ENCODE data around the gene ATP13A3. TPM values are rescaled to one million over a fixed set of nuclear protein-coding genes. Genes with fewer than 3 reads are reported as not detected.

The ATP13A3 gene
- total and polyA plus RNA-seq, 10 of the 15 experiments (the other 5 are each of a cell fraction or from before 2014, with no cell fraction given): 14.0 to 108 (median 69.5) TPM

GRCh38 chr3:194399874-194400411 lies 86.9 kb downstream of the ATP13A3 start (continued):
- TF ChIP-seq RAD51 (IDR thresholded peaks at IDR 0.05): no peak
- TF ChIP-seq SREBF2 (IDR thresholded peaks at IDR 0.05; ENCODE audit: low read length): no peak
- no peak for TF ChIP-seq MEF2B (IDR thresholded peaks at IDR 0.05; ENCODE audit: partially characterized antibody, poor library complexity, severe bottlenecking)
- TF ChIP-seq, protein P1, sequence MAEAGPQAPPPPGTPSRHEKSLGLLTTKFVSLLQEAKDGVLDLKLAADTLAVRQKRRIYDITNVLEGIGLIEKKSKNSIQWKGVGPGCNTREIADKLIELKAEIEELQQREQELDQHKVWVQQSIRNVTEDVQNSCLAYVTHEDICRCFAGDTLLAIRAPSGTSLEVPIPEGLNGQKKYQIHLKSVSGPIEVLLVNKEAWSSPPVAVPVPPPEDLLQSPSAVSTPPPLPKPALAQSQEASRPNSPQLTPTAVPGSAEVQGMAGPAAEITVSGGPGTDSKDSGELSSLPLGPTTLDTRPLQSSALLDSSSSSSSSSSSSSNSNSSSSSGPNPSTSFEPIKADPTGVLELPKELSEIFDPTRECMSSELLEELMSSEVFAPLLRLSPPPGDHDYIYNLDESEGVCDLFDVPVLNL (IDR thresholded peaks at IDR 0.05; ENCODE audit: low read depth, low read length): no peak

DNA sequence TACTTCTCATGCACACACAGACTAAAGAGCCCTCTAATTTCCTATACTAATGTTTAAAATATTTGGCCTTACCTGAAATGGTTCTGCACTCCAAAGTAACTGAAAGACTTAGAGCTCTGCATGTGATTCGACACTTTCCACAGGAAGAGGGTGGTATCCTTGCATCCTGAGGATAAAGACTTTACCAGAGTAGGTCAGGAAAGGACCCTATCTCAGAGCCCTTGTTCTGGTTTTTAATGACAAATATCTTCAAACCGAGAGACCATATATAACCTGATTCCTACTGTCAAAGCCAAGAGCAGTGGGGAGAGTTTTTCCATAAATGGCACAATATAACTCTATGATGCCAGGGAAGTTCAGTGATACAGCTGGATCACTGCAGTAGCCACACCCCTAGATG lies 87.6 kb downstream of the ATP13A3 start, which contains the start of gene GP5:
TSS of gene GP5 (minus strand) at position 101 of the 400 bp plus-strand sequence. CDS start 984 bp downstream, outside the sequence.
- Histone ChIP-seq H2AFZ (ENCODE audit: control insufficient read depth, low read depth, low read length) (no peak within 1 kb of the TSS; the same call in 1 of the 2 replicates), H3K9me3 (replicated peaks; ENCODE audit: control insufficient read depth, insufficient read depth, low read length) (no peaks in the 10 kb centered on the region), H3K79me2 (ENCODE audit: control insufficient read depth, insufficient read depth, low read length) (no peaks in the 10 kb centered on the region), H3K4me3 (no peak within 1 kb of the TSS), H4K20me1 (ENCODE audit: control insufficient read depth, insufficient read depth) (no peaks in the 10 kb centered on the region; the same call in 1 of the 2 replicates), H3K9ac (ENCODE audit: control insufficient read depth, insufficient read depth, low read length) (no peak within 1 kb of the TSS), H3K36me3 (ENCODE audit: control insufficient read depth in 2 of 2, insufficient read depth in 2 of 2, low read length in 1 of 2) (no peaks in the 10 kb centered on the region), H3K4me1 (ENCODE audit: control insufficient read depth, insufficient read depth, low read length) (peaks cover 7% of the 10 kb centered on the region), H3K27ac (ENCODE audit: control insufficient read depth, insufficient read depth) (no peak within 1 kb of the TSS), H3K4me2 (ENCODE audit: control insufficient read depth, insufficient read depth) (peak within 1 kb of the TSS; percentile 82), H3K27me3 (replicated peaks in 1 of 2; ENCODE audit: control insufficient read depth in 2 of 2, insufficient read depth in 2 of 2, low read length in 1 of 2) (peaks cover 7 to 10% of the 10 kb centered on the region in 2 experiments; a peak in 3 of 4 replicates)
- ChIA-PET SMC1A (ENCODE audit: uncharacterized antibody, unreplicated experiment) (interaction anchor here (1.2 kb wide), 1 partner anchor 55 kb away, joined by 3 read pairs; no protein-coding TSS in a partner anchor), RAD21 (ENCODE audit: unreplicated experiment) (no interaction called here), POLR2A (no interaction called here), CTCF (interaction anchor here (1.5 to 1.6 kb wide), 2 partner anchors 8 to 194 kb away, joined by 3 read pairs; no protein-coding TSS in a partner anchor)
- intact Hi-C loops (cut with micrococcal nuclease; ENCODE audit: unreplicated experiment) (no loop called here), in situ Hi-C loops (cut with MboI) (no loop called here)
- ATAC-seq: no peak
- 0% methylated on average over 2 of the region's 2 CpGs for WGBS (ENCODE audit: insufficient coverage, insufficient replicate concordance, low lambda C conversion rate, missing lambda C conversion rate)
- no peak for FAIRE-seq
- TF ChIP-seq NR2C2 (IDR thresholded peaks at IDR 0.05; ENCODE audit: borderline replicate concordance, control insufficient read depth, insufficient read length, low read depth): no peak
- no peak for TF ChIP-seq FOS (IDR thresholded peaks at IDR 0.05; ENCODE audit: borderline replicate concordance, extremely low read depth, insufficient read length)
- no peak for TF ChIP-seq CTCF (IDR thresholded peaks at IDR 0.05 in 2 of 3, conservative IDR thresholded peaks at IDR 0.05 in 1 of 3; ENCODE audit: control insufficient read depth in 2 of 3, extremely low read depth in 1 of 3, insufficient read depth in 1 of 3, low read depth in 3 of 3, low read length in 3 of 3)
- TF ChIP-seq SREBF1 (IDR thresholded peaks at IDR 0.05; ENCODE audit: low read length): no peak
- TF ChIP-seq SIX5 (IDR thresholded peaks at IDR 0.05; ENCODE audit: low read depth, low read length, severe bottlenecking): no peak
- DNase-seq (ENCODE audit: low read depth, low spot score): no peak
- BruUV-seq (replicated peaks): no TSS peak
